Brain microvascular endothelial cell (primary cell): ENCODE measurements around the gene SERTAD1.
A peak's percentile ranks its signal among the peaks of the same experiment; 100 is the strongest.
"Not testable (repeated sequence)": the region's sequence is repeated elsewhere in the genome, so short reads cannot be mapped to it uniquely, and the experiment has no call there.

ENCODE experiments used
- DNase-seq: peaks from one replicate; pipeline ENCODE4 v3.0.0-alpha.2; 2020
- H3K27ac ChIP-seq: fragments of 250-450 bp; sonication (Bioruptor Pico); 2 replicates; pipeline ENCODE4 v1.5.1; 2020; ENCODE audit warnings: mild to moderate bottlenecking, moderate library complexity
- H3K27me3 ChIP-seq: fragments of 250-450 bp; sonication (Bioruptor Pico); replicated peaks from 2 replicates; pipeline ENCODE4 v1.5.1; 2020; ENCODE audit warnings: mild to moderate bottlenecking
- H3K36me3 ChIP-seq: fragments of 250-450 bp; sonication (Bioruptor Pico); replicated peaks from 2 replicates; pipeline ENCODE4 v1.5.1; 2020; ENCODE audit warnings: mild to moderate bottlenecking
- H3K4me3 ChIP-seq: 2 replicates; pipeline ENCODE4 v1.5.1; 2011; ENCODE audit warnings: low read depth, mild to moderate bottlenecking, control low read depth, low read length, moderate library complexity
- CTCF ChIP-seq: IDR thresholded peaks from 2 replicates; pipeline ENCODE4 v1.5.1; 2011; ENCODE audit warnings: low read depth, mild to moderate bottlenecking, moderate library complexity, low read length, control low read depth, inconsistent platforms; ENCODE audit errors: missing control alignments
- in situ Hi-C: cut with HindIII; loops from 2 replicates; pipeline ENCODE4 v1.10.0; 2017; ENCODE audit warnings: low sequenced_read_pairs, low pct_ligation_motif_present

SERTAD1 gene

GRCh38 chr19:40438284-40438683 is 12.5 kb upstream of the SERTAD1 start:
- Histone ChIP-seq H3K4me3 (no peak overlapping the region), H3K36me3 (peaks cover 20% of the 10 kb centered on the region), H3K27me3 (no peaks in the 10 kb centered on the region), H3K27ac (no peak overlapping the region)
- TF ChIP-seq CTCF: no peak
- no peak for DNase-seq
- in situ Hi-C loops: no loop called here

GRCh38 chr19:40433391-40434216 is 7.8 kb upstream of the SERTAD1 start:
- no peaks in the 10 kb centered on the region for H3K36me3 ChIP-seq
- peak; percentile 74 for DNase-seq
- peak overlapping the region; percentile 48 for H3K4me3 ChIP-seq
- no peaks in the 10 kb centered on the region for H3K27me3 ChIP-seq
- H3K27ac ChIP-seq: peak overlapping the region; percentile 79
- TF ChIP-seq CTCF: no peak
- in situ Hi-C loops: no loop called here

- H3K27me3 ChIP-seq, DNase-seq, H3K4me3 ChIP-seq, in situ Hi-C loops, H3K36me3 ChIP-seq: not testable (repeated sequence)
- H3K27ac ChIP-seq: peak overlapping the region; percentile 79
These were observed 7.0 kb upstream of the SERTAD1 start for GRCh38 chr19:40432760-40433159.

GRCh38 chr19:40431698-40432097 is 5.9 kb upstream of the SERTAD1 start:
- no peak for TF ChIP-seq CTCF
- in situ Hi-C loops: no loop called here
- H3K4me3 ChIP-seq: no peak overlapping the region

GRCh38 chr19:40430242-40430641 is 4.5 kb upstream of the SERTAD1 start:
- H3K27ac ChIP-seq, in situ Hi-C loops, DNase-seq, H3K36me3 ChIP-seq, H3K27me3 ChIP-seq, H3K4me3 ChIP-seq: not testable (repeated sequence)

More at GRCh38 chr19:40431698-40432097, 5.9 kb upstream of the SERTAD1 start:
- no peaks in the 10 kb centered on the region for H3K36me3 ChIP-seq
- H3K27me3 ChIP-seq: no peaks in the 10 kb centered on the region
- no peak for DNase-seq
- H3K27ac ChIP-seq: no peak overlapping the region

- H3K27ac ChIP-seq, H3K4me3 ChIP-seq, H3K36me3 ChIP-seq, in situ Hi-C loops, DNase-seq, H3K27me3 ChIP-seq: not testable (repeated sequence)
These were observed 2.4 kb upstream of the SERTAD1 start for GRCh38 chr19:40428197-40428596.

- Histone ChIP-seq H3K4me3 (peak overlapping the region; percentile 85), H3K27me3 (no peaks in the 10 kb centered on the region), H3K27ac (peak overlapping the region; percentile 99), H3K36me3 (peaks cover 13% of the 10 kb centered on the region)
- TF ChIP-seq CTCF: no peak
- peak; percentile 11 for DNase-seq
- in situ Hi-C loops: no loop called here
These were observed 949 bp downstream of the SERTAD1 start for GRCh38 chr19:40424637-40425449.
